NOMO-1 treated with DMSO at 0.1 percent for 48 hours (cell line): ENCODE measurements around the gene RHOV.

ENCODE experiments used
- DNase-seq: peaks from one replicate; lab custom pipeline; 2025; ENCODE audit not compliant: unreplicated experiment; lab: John Stamatoyannopoulos, UW

RHOV gene

GRCh38 chr15:40904552-40905201 is 30.6 kb upstream of the RHOV start:
- DNase-seq, result no peak

DNA sequence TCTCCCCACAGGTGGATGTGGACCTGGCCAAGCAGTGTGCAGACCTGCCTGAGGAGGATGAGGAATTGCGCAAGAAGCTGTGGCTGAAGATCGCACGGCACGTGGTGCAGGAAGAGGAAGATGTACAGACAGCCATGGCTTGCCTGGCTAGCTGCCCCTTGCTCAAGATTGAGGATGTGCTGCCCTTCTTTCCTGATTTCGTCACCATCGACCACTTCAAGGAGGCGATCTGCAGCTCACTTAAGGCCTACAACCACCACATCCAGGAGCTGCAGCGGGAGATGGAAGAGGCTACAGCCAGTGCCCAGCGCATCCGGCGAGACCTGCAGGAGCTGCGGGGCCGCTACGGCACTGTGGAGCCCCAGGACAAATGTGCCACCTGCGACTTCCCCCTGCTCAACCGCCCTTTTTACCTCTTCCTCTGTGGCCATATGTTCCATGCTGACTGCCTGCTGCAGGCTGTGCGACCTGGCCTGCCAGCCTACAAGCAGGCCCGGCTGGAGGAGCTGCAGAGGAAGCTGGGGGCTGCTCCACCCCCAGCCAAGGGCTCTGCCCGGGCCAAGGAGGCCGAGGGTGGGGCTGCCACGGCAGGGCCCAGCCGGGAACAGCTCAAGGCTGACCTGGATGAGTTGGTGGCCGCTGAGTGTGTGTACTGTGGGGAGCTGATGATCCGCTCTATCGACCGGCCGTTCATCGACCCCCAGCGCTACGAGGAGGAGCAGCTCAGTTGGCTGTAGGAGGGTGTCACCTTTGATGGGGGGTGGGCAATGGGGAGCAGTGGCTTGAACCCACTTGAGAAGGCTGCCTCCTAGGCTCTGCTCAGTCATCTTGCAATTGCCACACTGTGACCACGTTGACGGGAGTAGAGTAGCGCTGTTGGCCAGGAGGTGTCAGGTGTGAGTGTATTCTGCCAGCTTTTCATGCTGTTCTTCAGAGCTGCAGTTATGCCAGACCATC is 28.8 kb upstream of the RHOV start:
- DNase-seq, result peak; percentile 98

DNA sequence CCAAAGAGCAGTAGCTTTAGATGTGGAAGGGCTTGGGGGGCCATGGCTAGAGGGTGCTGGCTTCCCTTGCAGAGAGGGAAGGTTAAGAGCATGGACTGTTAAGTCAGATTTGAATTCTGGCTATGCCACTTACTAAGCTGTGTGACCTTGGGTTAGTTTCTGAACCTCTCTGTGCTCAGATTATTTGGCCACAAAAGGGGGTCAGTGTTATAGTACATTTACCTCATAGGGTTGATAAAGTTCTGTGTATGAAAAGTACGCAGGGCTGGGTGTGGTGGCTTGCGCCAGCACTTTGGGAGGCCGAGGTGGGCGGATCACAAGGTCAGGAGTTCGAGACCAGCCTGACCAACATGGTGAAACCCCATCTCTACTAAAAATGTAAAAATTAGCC is 27.0 kb upstream of the RHOV start:
- no peak for DNase-seq

GRCh38 chr15:40900256-40901052 is 26.4 kb upstream of the RHOV start:
- no peak for DNase-seq

- DNase-seq, result no peak
Measured at GRCh38 chr15:40899536-40900207, 25.6 kb upstream of the RHOV start.

DNA sequence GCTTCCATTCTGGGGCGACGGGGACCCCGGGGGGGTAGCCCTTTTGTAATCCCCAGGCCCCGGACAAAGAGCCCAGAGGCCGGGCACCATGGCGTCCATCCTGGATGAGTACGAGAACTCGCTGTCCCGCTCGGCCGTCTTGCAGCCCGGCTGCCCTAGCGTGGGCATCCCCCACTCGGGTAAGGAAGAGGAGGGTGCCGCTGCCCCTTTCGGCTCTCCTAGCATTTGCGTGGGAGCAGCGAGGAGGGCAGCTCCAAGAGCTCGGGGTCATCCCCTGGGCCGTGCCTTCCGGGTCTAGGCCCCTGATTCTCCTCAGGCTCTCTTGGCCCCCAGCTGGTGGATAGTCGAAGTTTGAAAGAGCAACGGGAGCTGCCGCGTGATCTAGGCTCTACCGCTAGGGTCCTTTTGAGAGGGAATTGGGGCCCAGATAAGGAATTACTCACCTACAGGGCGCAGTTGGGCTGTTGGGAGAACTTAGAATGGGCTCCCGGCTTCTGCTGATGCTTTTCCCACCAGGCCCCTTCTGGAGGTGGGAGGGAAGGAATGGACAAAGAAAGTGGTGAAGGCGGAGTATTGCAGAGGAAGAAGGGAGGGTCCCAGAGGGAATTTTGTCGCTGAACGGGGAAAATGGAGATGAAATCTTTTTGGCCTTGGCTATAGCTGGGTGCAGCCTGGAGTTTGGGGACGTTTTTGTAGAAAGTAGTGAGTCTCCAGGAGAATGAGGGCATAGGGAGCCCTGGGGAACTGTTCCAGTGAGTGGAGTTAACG is 20.8 kb upstream of the RHOV start:
- DNase-seq, result peak; percentile 74

DNA sequence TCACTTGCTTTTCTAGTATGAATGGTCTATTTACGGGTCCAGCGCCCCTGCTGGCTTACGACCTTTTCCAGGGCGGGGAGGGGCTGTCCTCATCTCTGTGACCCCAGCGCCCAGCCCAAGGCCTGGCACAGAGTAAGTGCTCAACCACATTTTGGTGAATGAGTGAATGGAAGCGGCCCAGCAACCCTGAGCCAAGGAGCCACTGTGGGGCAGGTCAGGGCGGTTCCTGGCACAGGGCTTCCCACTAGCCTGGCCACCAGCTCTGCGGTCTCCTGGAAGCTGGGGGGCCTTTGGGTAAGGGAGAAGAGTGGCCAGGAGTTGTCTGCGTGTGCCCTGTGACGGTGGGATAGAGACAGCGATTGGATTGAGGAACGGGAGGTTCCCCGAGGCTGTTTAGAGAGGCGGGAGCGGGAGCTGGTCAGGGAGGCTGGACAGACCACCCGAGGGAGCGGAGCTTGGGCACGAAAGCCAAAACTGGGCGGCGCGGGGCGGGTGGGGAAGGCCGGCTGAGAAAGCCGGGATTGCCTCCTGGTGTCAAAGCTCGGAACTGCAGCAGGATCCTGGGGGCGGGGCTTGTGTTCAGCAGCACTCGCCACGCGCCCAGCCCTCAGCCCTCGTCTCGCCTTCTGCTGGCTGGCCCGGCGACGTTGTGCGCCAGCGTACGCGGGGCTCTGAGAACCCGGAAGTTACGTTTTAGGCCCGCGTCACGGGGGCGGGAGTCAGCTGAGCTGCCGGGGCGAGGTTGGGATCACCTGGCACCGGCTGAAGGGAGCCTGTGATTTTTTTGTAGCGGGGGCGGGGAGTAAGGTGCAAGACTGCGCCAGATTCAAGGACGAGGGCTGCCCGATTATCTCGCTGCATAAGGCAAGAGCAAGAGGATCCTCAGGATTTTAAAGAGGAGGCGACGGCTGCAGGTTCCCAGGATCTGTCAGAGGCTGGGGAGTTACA is 20.0 kb upstream of the RHOV start, which contains the start of gene VPS18:
Gene VPS18, plus strand, starts transcription at position 718 of the 948 bp plus-strand sequence. CDS start 319 bp downstream, outside the sequence.
- DNase-seq, result peak; percentile 98

GRCh38 chr15:40893019-40893670 is 19.1 kb upstream of the RHOV start:
- DNase-seq, result peak; percentile 56

DNA sequence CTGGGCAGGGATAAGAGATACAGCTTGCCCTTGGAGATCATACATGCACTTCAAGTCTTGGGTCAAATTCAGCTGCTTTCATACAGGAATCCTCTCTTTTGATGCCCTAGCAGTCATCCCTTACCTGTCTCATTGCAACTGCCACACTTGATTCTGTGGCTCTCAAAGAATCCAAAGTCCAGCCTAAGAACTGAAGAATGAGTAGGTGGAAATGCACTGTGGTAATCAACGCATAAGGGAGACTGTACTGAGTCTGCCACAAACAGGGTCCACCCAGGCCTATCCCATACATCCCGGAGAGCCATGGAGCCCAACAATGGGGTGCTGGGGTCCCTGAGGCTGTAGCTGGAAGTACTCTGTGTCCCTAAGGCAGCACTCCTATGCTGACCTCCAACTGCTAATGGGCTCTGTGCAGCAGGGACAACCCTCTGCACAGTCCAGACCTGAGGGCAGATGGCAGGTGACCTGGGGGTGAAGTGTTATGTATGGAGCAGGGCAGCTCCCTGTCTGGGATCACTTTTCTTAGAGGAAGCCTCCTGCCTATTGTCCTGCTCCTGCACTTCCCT is 18.5 kb upstream of the RHOV start:
- no peak for DNase-seq

GRCh38 chr15:40891810-40892446 is 17.9 kb upstream of the RHOV start:
- DNase-seq, result peak; percentile 54

DNA sequence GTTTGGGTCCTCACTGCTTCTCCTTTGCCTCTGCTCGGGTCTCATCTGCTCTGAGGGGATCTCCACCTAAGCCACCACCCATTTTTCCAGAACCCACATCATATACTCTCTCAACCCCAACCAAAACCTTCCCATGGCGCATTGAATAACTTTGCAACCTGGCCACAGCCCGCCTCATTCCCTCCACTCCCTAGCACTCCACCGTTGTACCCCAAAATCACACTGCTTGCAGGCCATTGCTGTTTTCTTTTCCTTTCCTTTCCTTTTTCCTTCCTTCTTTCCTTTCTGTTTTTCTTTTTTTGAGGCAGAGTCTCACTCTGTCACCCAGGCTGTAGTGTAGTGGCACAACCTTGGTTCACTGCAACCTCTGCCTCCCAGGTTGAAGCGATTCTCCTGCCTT is 17.1 kb upstream of the RHOV start:
- DNase-seq, result no peak

DNA sequence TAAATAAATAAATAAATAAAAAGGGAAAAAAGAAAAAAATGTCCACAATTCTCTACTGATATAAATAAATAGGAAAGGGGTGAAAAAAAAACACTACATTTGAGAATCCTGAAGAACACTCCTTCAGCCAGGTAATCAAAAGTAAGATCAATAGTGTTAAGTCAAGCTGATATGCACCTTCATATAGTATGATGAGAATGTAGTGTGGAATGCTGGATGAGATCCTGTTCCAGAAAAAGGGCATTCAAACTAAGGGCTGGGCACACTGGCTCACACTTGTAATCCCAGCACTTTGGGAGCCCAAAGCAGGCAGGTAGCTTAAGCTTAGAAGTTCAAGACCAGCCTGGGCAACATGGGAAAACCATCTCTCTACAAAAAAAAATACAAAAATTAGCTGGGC is 15.1 kb upstream of the RHOV start:
- DNase-seq, result no peak

- no peak for DNase-seq
Measured at GRCh38 chr15:40886586-40886985, 12.6 kb upstream of the RHOV start.

DNA sequence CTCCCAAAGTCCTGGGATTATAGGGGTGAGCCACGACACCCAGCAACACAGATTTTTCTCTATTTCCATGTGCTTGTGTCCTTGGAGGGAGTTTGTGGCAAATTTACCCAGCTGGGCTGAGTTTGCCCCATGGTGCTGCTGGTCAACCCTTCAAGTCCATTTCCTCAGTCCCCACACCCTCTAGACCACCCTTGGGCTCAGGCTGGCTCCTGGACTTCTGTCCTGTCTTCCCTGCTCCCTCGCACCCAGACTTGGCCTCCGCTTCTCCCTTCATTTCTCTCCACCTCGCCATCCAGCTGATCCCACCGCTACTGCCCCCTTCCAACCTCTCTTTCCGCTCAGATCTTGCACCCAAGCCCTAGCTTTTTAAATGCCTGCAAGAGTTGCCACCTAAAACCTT is 7.3 kb upstream of the RHOV start:
- no peak for DNase-seq

- DNase-seq, result no peak
Measured at GRCh38 chr15:40879609-40880008, 5.6 kb upstream of the RHOV start.

DNA sequence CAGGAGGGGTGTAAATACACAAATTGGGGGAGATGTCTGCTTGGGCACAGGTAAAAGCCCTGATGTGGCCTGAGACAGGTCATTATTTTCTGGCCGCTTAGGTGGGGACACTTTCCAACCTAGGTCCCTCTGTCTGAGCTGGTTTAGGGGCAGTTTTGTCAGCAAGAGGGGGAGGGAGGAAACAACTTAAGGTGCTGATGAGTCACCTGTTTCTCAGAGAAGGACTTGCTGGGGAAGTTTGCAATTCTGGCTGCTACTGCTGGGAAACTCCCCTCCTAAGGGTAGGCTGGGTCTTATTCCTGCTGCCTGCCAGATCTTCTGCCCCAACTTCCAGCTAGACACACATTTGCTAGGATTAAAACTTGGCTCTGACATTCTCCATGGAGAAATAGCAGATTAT is 4.8 kb upstream of the RHOV start:
- no peak for DNase-seq

DNA sequence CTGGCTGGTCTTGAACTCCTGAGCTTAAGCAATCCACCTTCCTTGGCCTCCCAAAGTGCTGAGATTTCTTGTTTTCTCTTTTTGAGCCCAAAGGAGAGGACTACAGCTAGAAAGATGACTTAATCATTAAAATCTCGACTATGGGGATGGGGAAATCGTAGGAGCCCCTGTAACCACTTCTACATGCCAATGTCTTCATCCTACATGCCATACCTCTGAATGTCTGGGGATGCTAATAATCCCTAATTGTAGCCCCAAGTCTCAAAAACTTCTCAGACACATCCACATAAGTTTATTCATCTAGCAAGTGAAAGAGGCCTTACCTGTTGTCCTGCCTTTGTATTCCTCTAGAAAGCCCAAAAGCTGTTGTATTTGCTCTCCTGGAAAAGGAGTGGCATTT is 3.7 kb upstream of the RHOV start:
- DNase-seq, result no peak
